Thyroid gland (tissue), 4 donors: ENCODE measurements around the gene TBC1D5.

Experiments
- CTCF ChIP-seq, 6 experiments: fragments of 200-600 bp in 3 of 6; fragments of 450-650 bp in 3 of 6; sonication (generic) in 3 of 6; IDR thresholded peaks; one replicate each; pipeline ENCODE4 v1.5.1; 2016 to 2019; ENCODE audit warnings: antibody characterized with exemption in 6 of 6, mild to moderate bottlenecking in 2 of 6, inconsistent platforms in 1 of 6, moderate library complexity in 1 of 6
- POLR2A ChIP-seq, 2 donors: fragments of 450-650 bp; IDR thresholded peaks; one replicate each; pipeline ENCODE4 v1.6.1; 2017; ENCODE audit warnings: antibody characterized with exemption in 2 of 2, mild to moderate bottlenecking in 2 of 2, moderate library complexity in 1 of 2

- TF ChIP-seq CTCF (IDR thresholded peaks at IDR 0.05) (no peak), POLR2A (IDR thresholded peaks at IDR 0.05) (no peak)
These were observed 580.3 kb downstream of the TBC1D5 start for GRCh38 chr3:17162116-17162515.
